ENCODE results near the gene CARS1.
A peak's percentile ranks its signal among the peaks of the same experiment; 100 is the strongest.
"Not testable (repeated sequence)": the region's sequence is repeated elsewhere in the genome, so short reads cannot be mapped to it uniquely, and the experiment has no call there.

The CARS1 gene

DNA sequence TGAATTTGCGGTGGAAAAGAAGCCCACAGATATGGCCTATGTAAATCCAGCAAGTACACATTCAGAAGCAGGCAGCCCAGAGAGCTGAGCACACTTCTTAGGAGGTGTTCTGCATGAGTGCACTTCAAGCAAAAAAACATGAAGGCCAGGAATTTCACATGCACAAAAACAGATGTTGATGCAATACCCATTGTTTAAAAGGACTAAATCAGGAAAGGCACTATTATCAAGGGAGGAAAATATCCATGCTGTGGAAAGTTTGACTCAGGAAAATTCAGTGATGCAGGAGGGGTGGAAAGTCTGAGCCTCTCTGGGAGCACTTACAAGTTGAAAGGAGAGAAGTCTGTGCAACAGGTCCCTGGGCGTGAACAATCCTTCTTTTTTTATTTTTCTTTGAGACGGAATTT lies 15.8 kb upstream of the CARS1 start:
- no peak overlapping the region for H3K4me3 ChIP-seq (ENCODE audit: low read depth, low read length)
- no peak for DNase-seq (ENCODE audit: low read depth)
- TF ChIP-seq, protein P1, sequence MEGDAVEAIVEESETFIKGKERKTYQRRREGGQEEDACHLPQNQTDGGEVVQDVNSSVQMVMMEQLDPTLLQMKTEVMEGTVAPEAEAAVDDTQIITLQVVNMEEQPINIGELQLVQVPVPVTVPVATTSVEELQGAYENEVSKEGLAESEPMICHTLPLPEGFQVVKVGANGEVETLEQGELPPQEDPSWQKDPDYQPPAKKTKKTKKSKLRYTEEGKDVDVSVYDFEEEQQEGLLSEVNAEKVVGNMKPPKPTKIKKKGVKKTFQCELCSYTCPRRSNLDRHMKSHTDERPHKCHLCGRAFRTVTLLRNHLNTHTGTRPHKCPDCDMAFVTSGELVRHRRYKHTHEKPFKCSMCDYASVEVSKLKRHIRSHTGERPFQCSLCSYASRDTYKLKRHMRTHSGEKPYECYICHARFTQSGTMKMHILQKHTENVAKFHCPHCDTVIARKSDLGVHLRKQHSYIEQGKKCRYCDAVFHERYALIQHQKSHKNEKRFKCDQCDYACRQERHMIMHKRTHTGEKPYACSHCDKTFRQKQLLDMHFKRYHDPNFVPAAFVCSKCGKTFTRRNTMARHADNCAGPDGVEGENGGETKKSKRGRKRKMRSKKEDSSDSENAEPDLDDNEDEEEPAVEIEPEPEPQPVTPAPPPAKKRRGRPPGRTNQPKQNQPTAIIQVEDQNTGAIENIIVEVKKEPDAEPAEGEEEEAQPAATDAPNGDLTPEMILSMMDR (IDR thresholded peaks at IDR 0.05; ENCODE audit: low read depth, low read length, missing control alignments) = no peak

DNA sequence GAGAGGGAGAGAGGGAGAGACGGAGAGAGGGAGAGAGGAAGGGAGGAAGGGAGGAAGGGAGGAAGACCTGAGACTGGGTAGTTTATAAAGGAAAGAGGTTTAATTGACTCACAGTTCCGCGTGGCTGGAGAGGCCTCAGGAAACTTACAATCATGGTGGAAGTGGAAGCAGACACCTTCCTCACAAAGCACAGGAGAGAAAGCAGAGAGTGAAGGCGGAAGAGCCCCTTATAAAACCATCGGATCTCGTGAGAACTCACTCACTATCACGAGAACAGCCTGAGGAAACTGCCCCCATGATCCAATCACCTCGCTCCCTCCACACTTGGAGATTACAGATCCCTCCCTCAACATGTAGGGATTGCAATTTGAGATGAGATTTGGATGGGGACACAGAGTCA lies 12.2 kb upstream of the CARS1 start:
- TF ChIP-seq, protein P1 (IDR thresholded peaks at IDR 0.05; ENCODE audit: low read depth, low read length, missing control alignments) = no peak
- no peak overlapping the region for H3K4me3 ChIP-seq (ENCODE audit: low read depth, low read length)
- DNase-seq (ENCODE audit: low read depth) = no peak

DNA sequence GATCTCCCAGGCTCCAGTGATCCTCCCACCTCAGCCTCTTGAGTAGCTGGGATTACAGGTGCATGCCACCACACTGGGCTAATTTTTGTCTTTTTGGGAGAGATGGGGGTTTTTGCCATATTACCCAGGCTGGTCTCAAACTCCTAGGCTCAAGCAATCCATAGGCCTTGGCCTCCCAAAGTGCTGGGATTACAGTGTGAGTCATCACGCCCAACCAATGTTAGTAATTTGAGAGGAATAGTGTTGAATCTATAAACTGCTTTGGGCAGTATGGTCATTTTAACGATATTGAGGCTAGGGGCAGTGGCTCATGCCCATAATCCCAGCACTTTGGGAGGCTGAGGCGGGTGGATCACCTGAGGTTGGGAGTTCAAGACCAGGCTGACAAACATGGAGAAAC lies 9.1 kb upstream of the CARS1 start:
- not testable (repeated sequence) for DNase-seq (ENCODE audit: low read depth)

DNA sequence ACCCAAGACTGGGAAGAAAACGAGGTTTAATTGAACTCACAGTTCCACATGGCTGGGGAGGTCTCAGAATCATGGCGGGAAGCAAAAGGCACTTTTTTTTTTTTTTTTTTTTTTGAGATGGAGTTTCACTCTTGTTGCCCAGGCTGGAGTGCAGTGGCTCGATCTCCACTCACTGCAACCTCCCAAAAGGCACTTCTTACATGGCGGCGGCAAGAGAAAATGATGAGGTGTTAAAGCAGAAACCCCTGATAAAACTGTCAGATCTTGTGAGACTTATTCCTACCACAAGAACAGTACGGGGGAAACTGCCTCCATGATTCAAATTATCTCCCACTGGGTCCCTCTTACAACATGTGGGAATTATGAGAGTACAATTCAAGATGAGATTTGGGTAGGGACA lies 7.5 kb upstream of the CARS1 start:
- DNase-seq (ENCODE audit: low read depth); H3K4me3 ChIP-seq (ENCODE audit: low read depth, low read length): not testable (repeated sequence)

More for the DNA sequence above, 9.1 kb upstream of the CARS1 start:
- not testable (repeated sequence) for H3K4me3 ChIP-seq (ENCODE audit: low read depth, low read length)

DNA sequence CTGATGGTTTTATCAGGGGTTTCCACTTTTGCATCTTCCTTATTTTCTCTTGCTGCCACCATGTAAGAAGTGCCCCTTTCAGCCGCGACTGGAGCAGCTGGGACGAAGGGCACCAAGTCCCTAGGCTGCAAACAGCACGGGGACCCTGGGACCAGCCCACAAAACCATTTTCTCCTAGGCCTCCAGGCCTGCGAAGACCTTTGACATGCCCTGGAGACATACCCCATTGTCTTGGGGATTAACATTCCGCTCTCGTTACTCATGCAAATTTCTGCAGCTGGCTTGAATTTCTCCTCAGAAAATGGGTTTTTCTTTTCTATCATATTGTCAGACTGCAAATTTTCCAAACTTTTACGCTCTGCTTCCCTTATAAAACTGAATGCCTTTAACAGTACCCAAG lies 6.7 kb upstream of the CARS1 start:
- DNase-seq (ENCODE audit: low read depth); H3K4me3 ChIP-seq (ENCODE audit: low read depth, low read length): not testable (repeated sequence)

DNA sequence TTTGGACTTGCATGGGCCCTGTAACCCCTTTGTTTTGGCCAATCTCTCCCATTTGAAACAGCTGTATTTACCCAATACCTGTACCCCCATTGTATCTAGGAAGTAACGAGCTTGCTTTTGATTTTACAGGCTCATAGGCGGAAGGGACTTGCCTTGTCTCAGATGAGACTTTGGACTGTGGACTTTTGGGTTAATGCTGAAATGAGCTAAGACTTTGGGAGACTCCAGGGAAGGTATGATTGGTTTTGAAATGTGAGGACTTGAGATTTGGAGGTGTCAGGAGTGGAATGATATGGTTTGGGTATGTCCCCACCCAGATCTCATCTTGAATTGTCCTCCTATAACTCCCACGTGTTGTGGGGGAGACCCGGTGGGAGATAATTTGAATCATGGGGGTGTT lies 6.2 kb upstream of the CARS1 start:
- not testable (repeated sequence) for DNase-seq (ENCODE audit: low read depth); H3K4me3 ChIP-seq (ENCODE audit: low read depth, low read length)

DNA sequence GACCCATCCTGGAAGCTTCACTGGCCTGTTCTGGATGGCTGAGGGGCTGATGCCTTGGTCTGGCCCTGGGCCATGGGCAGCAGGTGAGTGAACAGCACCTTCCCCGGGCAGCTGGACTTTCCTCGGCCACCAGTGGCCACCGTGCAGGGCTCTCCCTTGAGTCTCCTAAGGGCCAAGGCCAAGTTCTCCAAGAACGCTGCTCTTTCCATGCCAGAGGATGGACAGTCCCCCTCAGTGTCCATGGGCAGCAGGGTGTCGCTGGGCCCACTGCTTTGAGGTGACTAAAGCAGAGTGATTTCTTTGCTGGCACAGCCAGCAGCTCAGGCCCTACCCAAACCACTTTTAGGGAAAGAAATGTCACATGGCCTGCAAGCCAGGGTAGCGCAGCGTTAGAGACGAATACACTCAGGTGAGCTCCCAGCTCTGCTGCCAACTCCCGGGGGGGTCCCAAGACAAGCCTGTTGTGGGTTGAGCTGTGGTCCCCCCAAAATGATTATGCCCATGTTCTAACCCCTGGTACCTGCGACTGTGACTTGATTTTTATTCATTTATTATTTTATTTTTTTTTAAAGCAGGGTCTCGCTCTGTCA lies 3.3 kb upstream of the CARS1 start:
- no peak for DNase-seq (ENCODE audit: low read depth)
- TF ChIP-seq, protein P1 (IDR thresholded peaks at IDR 0.05; ENCODE audit: low read depth, low read length, missing control alignments) = no peak
- no peak overlapping the region for H3K4me3 ChIP-seq (ENCODE audit: low read depth, low read length)

DNA sequence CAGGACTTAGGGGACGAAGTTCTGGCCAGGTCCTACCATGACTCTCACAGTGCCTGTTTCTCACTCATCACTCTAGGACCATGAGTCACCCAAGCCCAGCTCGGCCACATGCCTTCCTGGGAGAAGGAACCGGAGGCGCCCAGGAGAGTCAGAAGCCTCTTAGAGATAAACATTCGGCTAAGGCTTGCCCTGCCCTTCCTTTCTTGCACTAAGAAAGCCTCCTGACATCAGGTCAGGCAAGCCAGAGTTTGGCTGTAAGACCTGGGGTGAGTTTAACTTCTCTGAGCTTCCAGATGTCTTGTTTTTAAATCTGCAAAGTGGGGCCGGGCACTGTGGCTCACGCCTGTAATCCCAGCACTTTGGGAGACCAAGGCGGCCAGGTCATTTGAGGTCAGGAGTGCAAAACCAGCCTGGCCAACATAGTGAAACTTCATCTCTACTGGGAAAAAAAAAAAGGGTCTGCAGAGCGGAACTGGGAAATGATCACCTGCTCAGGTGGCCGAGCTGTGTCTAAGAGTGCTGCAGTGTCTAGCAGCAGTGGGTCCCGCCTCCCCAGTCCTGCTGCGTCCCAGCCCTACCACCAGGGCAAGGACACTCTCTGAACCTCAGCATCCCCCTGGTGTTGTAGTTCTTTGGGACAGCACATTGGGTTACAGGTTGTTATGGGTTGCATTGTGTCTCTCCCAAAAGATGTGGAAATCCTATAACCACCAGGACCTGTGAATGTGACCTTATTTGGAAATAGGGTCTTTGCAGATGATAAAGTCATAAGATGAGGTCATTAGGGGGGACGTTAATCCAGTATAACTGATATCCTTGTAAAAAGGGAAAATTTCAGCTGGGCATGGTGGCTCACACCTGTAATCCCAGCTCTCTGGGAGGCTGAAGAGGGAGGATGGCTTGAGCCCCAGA lies 1.8 kb upstream of the CARS1 start:
- TF ChIP-seq, protein P1 (IDR thresholded peaks at IDR 0.05; ENCODE audit: low read depth, low read length, missing control alignments) = no peak
- no peak for DNase-seq (ENCODE audit: low read depth)

DNA sequence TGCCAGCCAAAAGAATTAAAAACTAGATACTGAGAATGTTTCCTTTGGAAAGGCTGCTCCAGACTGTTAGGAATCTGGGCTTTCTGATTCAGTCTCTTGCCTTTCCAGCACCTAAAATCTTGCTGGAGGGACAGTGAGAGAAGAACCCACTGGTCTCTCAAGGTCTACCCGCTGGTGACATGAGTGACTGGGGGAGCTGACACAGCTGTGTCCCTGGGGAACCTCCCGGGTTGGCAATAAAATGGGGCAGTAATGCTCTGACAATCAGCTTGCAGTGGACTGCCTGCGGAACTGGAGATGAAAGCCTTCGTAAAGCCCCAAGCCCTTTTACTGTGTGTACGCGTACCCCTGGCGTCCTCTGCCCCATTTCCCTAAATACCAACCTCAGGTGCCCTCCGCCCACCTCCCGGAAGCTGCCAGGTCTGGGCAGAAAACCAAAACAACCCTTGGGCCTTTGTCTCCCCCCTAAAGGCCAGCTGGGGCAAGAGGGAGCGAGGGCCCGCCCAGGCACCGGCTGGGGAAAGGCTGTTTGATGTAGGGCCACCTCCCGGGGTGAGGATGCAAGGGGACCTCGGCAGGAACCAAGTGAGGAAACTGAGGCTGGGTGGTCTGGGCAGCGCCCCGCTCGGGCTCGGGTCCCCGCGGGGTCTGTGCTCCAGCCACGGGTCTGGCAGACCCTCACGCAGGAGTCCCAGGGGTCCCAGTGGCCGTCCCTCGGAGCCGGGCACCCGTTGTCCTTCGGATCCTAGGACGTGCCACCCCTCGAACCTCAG lies 741 bp downstream of the CARS1 start:
- DNase-seq (ENCODE audit: low read depth) = no peak
- peak overlapping the region; percentile 91 for H3K4me3 ChIP-seq (ENCODE audit: low read depth, low read length)
- TF ChIP-seq, protein P1 (IDR thresholded peaks at IDR 0.05; ENCODE audit: low read depth, low read length, missing control alignments) = no peak

More for the DNA sequence above, 1.8 kb upstream of the CARS1 start:
- H3K4me3 ChIP-seq (ENCODE audit: low read depth, low read length) = no peak overlapping the region

Measured in GM12864 (cell line).